Tibial nerve (tissue), 4 donors: ENCODE results near the gene OR11A1. TPM values are rescaled to one million over a fixed set of nuclear protein-coding genes. Genes with fewer than 3 reads are reported as not detected.

ENCODE experiments used
- DNase-seq, 2 donors: peaks; one replicate each; pipeline ENCODE4 v3.0.0-alpha.2; 2019; ENCODE audit warnings: low spot score in 2 of 2
- H3K27ac ChIP-seq, 4 donors: fragments of 200-600 bp; sonication (generic) in 3 of 4; one replicate each; pipeline ENCODE4 v1.5.1; 2017 to 2019; ENCODE audit warnings: mild to moderate bottlenecking in 1 of 4
- H3K27me3 ChIP-seq, 2 donors: fragments of 200-600 bp; sonication (generic) in 1 of 2; one replicate each; pipeline versions ENCODE4 v1.5.1 to v1.6.0; 2017 to 2019
- H3K36me3 ChIP-seq, 3 donors: fragments of 200-600 bp; sonication (generic); one replicate each; pipeline ENCODE4 v1.5.1; 2018 to 2019
- H3K4me1 ChIP-seq, 4 donors: fragments of 200-600 bp; sonication (generic) in 3 of 4; one replicate each; pipeline ENCODE4 v1.5.1; 2017 to 2019
- H3K4me3 ChIP-seq, 4 donors: fragments of 200-600 bp; sonication (generic) in 3 of 4; one replicate each; pipeline ENCODE4 v1.5.1; 2017 to 2019; ENCODE audit warnings: mild to moderate bottlenecking in 1 of 4, moderate library complexity in 1 of 4
- H3K9me3 ChIP-seq, 4 donors: fragments of 200-600 bp; sonication (generic) in 3 of 4; one replicate each; pipeline ENCODE4 v1.5.1; 2017 to 2019
- CTCF ChIP-seq, 5 experiments: fragments of 200-600 bp in 3 of 5; fragments of 450-650 bp in 2 of 5; sonication (generic) in 3 of 5; IDR thresholded peaks; one replicate each; pipeline ENCODE4 v1.5.1; 2016 to 2019; ENCODE audit warnings: antibody characterized with exemption in 5 of 5, mild to moderate bottlenecking in 3 of 5, moderate library complexity in 2 of 5
- EP300 ChIP-seq, 2 donors: sonication (generic); formaldehyde crosslinking; IDR thresholded peaks; one replicate each; pipeline ENCODE4 v1.6.1; 2017; ENCODE audit warnings: antibody characterized with exemption in 2 of 2, mild to moderate bottlenecking in 1 of 2
- POLR2A ChIP-seq, 2 donors: fragments of 450-650 bp; IDR thresholded peaks; one replicate each; pipeline ENCODE4 v1.6.1; 2017; ENCODE audit warnings: antibody characterized with exemption in 2 of 2, mild to moderate bottlenecking in 2 of 2, moderate library complexity in 2 of 2
- WGBS, 2 donors: methylation state at CpG; one replicate each; pipeline ENCODE4 v1.1.5; 2018; 5-methylcytosine and 5-hydroxymethylcytosine counted together
- total RNA-seq, 4 donors: library from RNA; depleted of rRNA; stranded (reverse); fragments of >200 nt; gene quantifications; one replicate each; pipeline ENCODE4 v1.1.0, GENCODE V29; 2016

OR11A1 gene
- total RNA-seq, 4 donors from 2014 or later, result not detected

- no peaks in the 10 kb centered on the region for H3K9me3 ChIP-seq
- H3K27me3 ChIP-seq, result no peaks in the 10 kb centered on the region
- WGBS, 2 donors, result 75 to 80% methylated on average over 3 of the region's 3 CpGs
- H3K36me3 ChIP-seq, result no peaks in the 10 kb centered on the region
- H3K4me3 ChIP-seq, result no peak overlapping the region
- TF ChIP-seq EP300 (IDR thresholded peaks at IDR 0.05), result no peak
- H3K4me1 ChIP-seq, result no peaks in the 10 kb centered on the region
- DNase-seq, result no peak
- H3K27ac ChIP-seq, result no peak overlapping the region
Observed at GRCh38 chr6:29502181-29502580, 45.3 kb upstream of the OR11A1 start.

- Histone ChIP-seq H3K27ac (no peak overlapping the region), H3K27me3 (no peaks in the 10 kb centered on the region), H3K4me3 (no peak overlapping the region), H3K4me1 (no peaks in the 10 kb centered on the region), H3K36me3 (no peaks in the 10 kb centered on the region), H3K9me3 (no peaks in the 10 kb centered on the region)
- 83 to 91% methylated on average over 5 to 6 of the region's 6 CpGs for WGBS, 2 donors
- DNase-seq, result no peak
- TF ChIP-seq CTCF (IDR thresholded peaks at IDR 0.05), result no peak
- TF ChIP-seq POLR2A (IDR thresholded peaks at IDR 0.05), result no peak
- TF ChIP-seq EP300 (IDR thresholded peaks at IDR 0.05), result no peak
Observed at GRCh38 chr6:29501106-29501505, 44.2 kb upstream of the OR11A1 start.

GRCh38 chr6:29500594-29500993, 43.7 kb upstream of the OR11A1 start:
- H3K27me3 ChIP-seq, result no peaks in the 10 kb centered on the region
- H3K36me3 ChIP-seq, result no peaks in the 10 kb centered on the region
- H3K4me1 ChIP-seq, result no peaks in the 10 kb centered on the region
- H3K4me3 ChIP-seq, result no peak overlapping the region
- TF ChIP-seq CTCF (IDR thresholded peaks at IDR 0.05) (no peak), POLR2A (IDR thresholded peaks at IDR 0.05) (no peak), EP300 (IDR thresholded peaks at IDR 0.05) (no peak)
- 88% methylated on average over 8 of the region's 8 CpGs for WGBS, 2 donors
- no peaks in the 10 kb centered on the region for H3K9me3 ChIP-seq
- H3K27ac ChIP-seq, result no peak overlapping the region
- DNase-seq, result no peak

- no peak overlapping the region for H3K27ac ChIP-seq
- TF ChIP-seq CTCF (IDR thresholded peaks at IDR 0.05), result no peak
- no peak for TF ChIP-seq EP300 (IDR thresholded peaks at IDR 0.05)
- no peak for TF ChIP-seq POLR2A (IDR thresholded peaks at IDR 0.05)
- no peaks in the 10 kb centered on the region for H3K9me3 ChIP-seq
- no peaks in the 10 kb centered on the region for H3K36me3 ChIP-seq
- no peak for DNase-seq
- no peaks in the 10 kb centered on the region for H3K4me1 ChIP-seq
- no peaks in the 10 kb centered on the region for H3K27me3 ChIP-seq
- H3K4me3 ChIP-seq, result no peak overlapping the region
- WGBS, 2 donors, result 71 to 80% methylated on average over 5 of the region's 5 CpGs
Observed at GRCh38 chr6:29499704-29500103, 42.8 kb upstream of the OR11A1 start.

GRCh38 chr6:29496961-29497360, 40.1 kb upstream of the OR11A1 start:
- Histone ChIP-seq H3K27ac (no peak overlapping the region), H3K27me3 (no peaks in the 10 kb centered on the region), H3K4me1 (no peaks in the 10 kb centered on the region), H3K9me3 (no peaks in the 10 kb centered on the region), H3K4me3 (no peak overlapping the region), H3K36me3 (no peaks in the 10 kb centered on the region)
- DNase-seq, result no peak
- WGBS, 2 donors, result 82% methylated on average over 4 of the region's 4 CpGs
- TF ChIP-seq EP300 (IDR thresholded peaks at IDR 0.05) (no peak), CTCF (IDR thresholded peaks at IDR 0.05) (no peak), POLR2A (IDR thresholded peaks at IDR 0.05) (no peak)

- no peak for DNase-seq
- Histone ChIP-seq H3K9me3 (no peaks in the 10 kb centered on the region), H3K36me3 (no peaks in the 10 kb centered on the region), H3K27ac (no peak overlapping the region), H3K27me3 (no peaks in the 10 kb centered on the region), H3K4me3 (no peak overlapping the region), H3K4me1 (no peaks in the 10 kb centered on the region)
- TF ChIP-seq EP300 (IDR thresholded peaks at IDR 0.05) (no peak), POLR2A (IDR thresholded peaks at IDR 0.05) (no peak), CTCF (IDR thresholded peaks at IDR 0.05) (no peak)
- 67 to 79% methylated on average over 4 of the region's 4 CpGs for WGBS, 2 donors
Observed at GRCh38 chr6:29495571-29495970, 38.7 kb upstream of the OR11A1 start.
